Transverse colon (tissue), 4 donors: ENCODE results near the gene RUFY4. TPM values are rescaled to one million over a fixed set of nuclear protein-coding genes. Genes with fewer than 3 reads are reported as not detected.

Source experiments
- DNase-seq: peaks from one replicate; pipeline ENCODE4 v3.0.0-alpha.2; 2019
- H3K27ac ChIP-seq, 4 donors: fragments of 200-600 bp; sonication (generic); 2 replicates each; pipeline ENCODE4 v1.5.1; 2016 to 2018; ENCODE audit warnings: inconsistent platforms in 4 of 4
- H3K27me3 ChIP-seq: fragments of 200-600 bp; sonication (generic); 2 replicates; pipeline ENCODE4 v1.5.1; 2017; ENCODE audit warnings: inconsistent platforms
- H3K36me3 ChIP-seq, 4 donors: fragments of 200-600 bp; sonication (generic); 2 replicates each; pipeline ENCODE4 v1.5.1; 2017 to 2019; ENCODE audit warnings: inconsistent platforms in 4 of 4
- H3K4me1 ChIP-seq, 4 donors: fragments of 200-600 bp; sonication (generic); 2 replicates each; pipeline ENCODE4 v1.5.1; 2017 to 2020; ENCODE audit warnings: inconsistent platforms in 4 of 4
- H3K4me3 ChIP-seq, 4 donors: fragments of 200-600 bp; sonication (generic); 1 replicate in 1 of 4; 2 replicates in 3 of 4; pipeline versions ENCODE4 v1.5.1 to v1.6.1; 2017 to 2019; ENCODE audit warnings: inconsistent platforms in 4 of 4
- H3K9me3 ChIP-seq, 2 donors: fragments of 200-600 bp; sonication (generic); 2 replicates each; pipeline ENCODE4 v1.5.1; 2017 to 2019; ENCODE audit warnings: inconsistent platforms in 2 of 2
- EP300 ChIP-seq: sonication (generic); formaldehyde crosslinking; IDR thresholded peaks from one replicate; pipeline ENCODE4 v1.6.1; 2017; ENCODE audit warnings: antibody characterized with exemption, low read depth
- POLR2A ChIP-seq: fragments of 450-650 bp; IDR thresholded peaks from one replicate; pipeline ENCODE4 v1.6.1; 2016; ENCODE audit warnings: antibody characterized with exemption, mild to moderate bottlenecking, moderate library complexity
- POLR2AphosphoS5 ChIP-seq, 3 donors: sonication (generic); formaldehyde crosslinking; IDR thresholded peaks; one replicate each; pipeline ENCODE4 v1.6.1; 2016; ENCODE audit warnings: antibody characterized with exemption in 3 of 3
- WGBS, 2 donors: methylation state at CpG; one replicate each; pipeline ENCODE4 v1.1.5; 2018; ENCODE audit warnings: low coverage in 1 of 2; 5-methylcytosine and 5-hydroxymethylcytosine counted together
- in situ Hi-C, 4 donors: fragments of 200-750 bp; cut with MboI; loops; one replicate each; pipeline versions ENCODE4 v1.15.0 to v1.15.1; 2017; ENCODE audit warnings: low sequenced_read_pairs in 3 of 4, low pct_ligation_motif_present in 1 of 4, low pct_unique_long_range_greater_than_20kb in 1 of 4
- intact Hi-C: fragments of 100-400 bp; cut with DNase I; formaldehyde crosslinking; loops from one replicate; pipeline ENCODE4 v1.15.1; 2023; ENCODE audit warnings: low total_unique reads
- total RNA-seq, 4 donors: library from RNA; depleted of rRNA; stranded (reverse); fragments of >200 nt; gene quantifications; one replicate each; pipeline ENCODE4 v1.1.0, GENCODE V29; 2016
- TF ChIP-seq, protein P1 (sequence below), 5 experiments: fragments of 200-600 bp in 3 of 5; fragments of 450-650 bp in 2 of 5; sonication (generic) in 3 of 5; IDR thresholded peaks; 1 replicate in 2 of 5; 2 replicates in 3 of 5; pipeline ENCODE4 v1.5.1; 2016 to 2017; ENCODE audit warnings: antibody characterized with exemption in 5 of 5, inconsistent platforms in 3 of 5, mild to moderate bottlenecking in 2 of 5, moderate library complexity in 1 of 5

Gene RUFY4
- total RNA-seq, 4 donors from 2014 or later, result 1.9 TPM; not detected in 3

- Histone ChIP-seq H3K36me3 (no peaks in the 10 kb centered on the region), H3K27me3 (peaks cover 18% of the 10 kb centered on the region), H3K27ac (no peak overlapping the region), H3K4me3 (no peak overlapping the region), H3K4me1 (no peaks in the 10 kb centered on the region), H3K9me3 (peaks cover 5 to 8% of the 10 kb centered on the region in 2 donors)
- DNase-seq, result no peak
- intact Hi-C loops, result no loop called here
- WGBS, 2 donors, result 69 to 88% methylated on average over 1 to 4 of the region's 4 CpGs
- TF ChIP-seq POLR2A (no peak), POLR2AphosphoS5 (IDR thresholded peaks at IDR 0.05) (no peak)
- in situ Hi-C loops, result no loop called here
These were observed 54.9 kb downstream of the RUFY4 start for GRCh38 chr2:218123986-218124385.

GRCh38 chr2:218125095-218125494, 56.0 kb downstream of the RUFY4 start:
- no peak for DNase-seq
- H3K27ac ChIP-seq, result no peak overlapping the region
- peaks cover 18% of the 10 kb centered on the region for H3K27me3 ChIP-seq
- intact Hi-C loops (no loop called here), in situ Hi-C loops (no loop called here)
- H3K9me3 ChIP-seq, result peaks cover 5 to 8% of the 10 kb centered on the region in 2 donors
- H3K4me1 ChIP-seq, result no peaks in the 10 kb centered on the region
- TF ChIP-seq EP300, result no peak
- TF ChIP-seq, protein P1, sequence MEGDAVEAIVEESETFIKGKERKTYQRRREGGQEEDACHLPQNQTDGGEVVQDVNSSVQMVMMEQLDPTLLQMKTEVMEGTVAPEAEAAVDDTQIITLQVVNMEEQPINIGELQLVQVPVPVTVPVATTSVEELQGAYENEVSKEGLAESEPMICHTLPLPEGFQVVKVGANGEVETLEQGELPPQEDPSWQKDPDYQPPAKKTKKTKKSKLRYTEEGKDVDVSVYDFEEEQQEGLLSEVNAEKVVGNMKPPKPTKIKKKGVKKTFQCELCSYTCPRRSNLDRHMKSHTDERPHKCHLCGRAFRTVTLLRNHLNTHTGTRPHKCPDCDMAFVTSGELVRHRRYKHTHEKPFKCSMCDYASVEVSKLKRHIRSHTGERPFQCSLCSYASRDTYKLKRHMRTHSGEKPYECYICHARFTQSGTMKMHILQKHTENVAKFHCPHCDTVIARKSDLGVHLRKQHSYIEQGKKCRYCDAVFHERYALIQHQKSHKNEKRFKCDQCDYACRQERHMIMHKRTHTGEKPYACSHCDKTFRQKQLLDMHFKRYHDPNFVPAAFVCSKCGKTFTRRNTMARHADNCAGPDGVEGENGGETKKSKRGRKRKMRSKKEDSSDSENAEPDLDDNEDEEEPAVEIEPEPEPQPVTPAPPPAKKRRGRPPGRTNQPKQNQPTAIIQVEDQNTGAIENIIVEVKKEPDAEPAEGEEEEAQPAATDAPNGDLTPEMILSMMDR (IDR thresholded peaks at IDR 0.05), result no peak
- no peak for TF ChIP-seq POLR2A
- WGBS, 2 donors, result 50% methylated on average over 1 to 4 of the region's 4 CpGs
- no peaks in the 10 kb centered on the region for H3K36me3 ChIP-seq
- H3K4me3 ChIP-seq, result no peak overlapping the region

DNA sequence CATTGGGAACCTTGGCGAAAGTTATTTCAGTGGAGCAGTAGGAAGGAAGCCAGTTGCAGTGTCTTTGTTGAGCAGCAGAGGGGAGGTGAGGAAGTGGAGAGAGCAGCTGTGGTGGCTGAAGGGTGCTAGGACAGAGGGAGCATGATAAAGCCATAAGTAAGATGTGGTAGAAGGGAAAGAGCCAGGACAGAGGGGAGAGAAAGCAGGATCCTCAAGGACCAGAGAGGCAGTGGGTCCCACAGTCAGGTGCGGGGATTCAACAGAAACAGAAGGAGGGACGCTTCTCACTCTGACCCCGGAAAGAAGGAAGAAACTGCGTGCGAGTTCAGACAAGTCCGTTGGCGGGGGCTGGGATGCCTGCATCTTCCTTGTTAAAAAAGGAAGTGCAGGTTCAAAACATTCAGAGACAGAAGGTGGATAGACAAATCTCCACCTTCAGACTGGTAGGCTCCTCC, 56.6 kb downstream of the RUFY4 start, which contains the start of gene CXCR2:
Gene CXCR2, plus strand, starts transcription at position 403 of the 455 bp plus-strand sequence. CDS start 8,774 bp downstream, outside the sequence.
- no peaks in the 10 kb centered on the region for H3K36me3 ChIP-seq
- TF ChIP-seq POLR2A, result no peak
- TF ChIP-seq EP300, result no peak
- TF ChIP-seq, protein P1 (IDR thresholded peaks at IDR 0.05), result no peak
- no peak for TF ChIP-seq POLR2AphosphoS5 (IDR thresholded peaks at IDR 0.05)
- no peak within 1 kb of the TSS for H3K27ac ChIP-seq
- peaks cover 18% of the 10 kb centered on the region for H3K27me3 ChIP-seq
- no peaks in the 10 kb centered on the region for H3K4me1 ChIP-seq
- in situ Hi-C loops (no loop called here), intact Hi-C loops (no loop called here)
- no peak within 1 kb of the TSS for H3K4me3 ChIP-seq
- DNase-seq, result no peak
- peaks cover 5 to 8% of the 10 kb centered on the region in 2 donors for H3K9me3 ChIP-seq
- WGBS, 2 donors, result 64 to 76% methylated on average over 8 of the region's 8 CpGs

DNA sequence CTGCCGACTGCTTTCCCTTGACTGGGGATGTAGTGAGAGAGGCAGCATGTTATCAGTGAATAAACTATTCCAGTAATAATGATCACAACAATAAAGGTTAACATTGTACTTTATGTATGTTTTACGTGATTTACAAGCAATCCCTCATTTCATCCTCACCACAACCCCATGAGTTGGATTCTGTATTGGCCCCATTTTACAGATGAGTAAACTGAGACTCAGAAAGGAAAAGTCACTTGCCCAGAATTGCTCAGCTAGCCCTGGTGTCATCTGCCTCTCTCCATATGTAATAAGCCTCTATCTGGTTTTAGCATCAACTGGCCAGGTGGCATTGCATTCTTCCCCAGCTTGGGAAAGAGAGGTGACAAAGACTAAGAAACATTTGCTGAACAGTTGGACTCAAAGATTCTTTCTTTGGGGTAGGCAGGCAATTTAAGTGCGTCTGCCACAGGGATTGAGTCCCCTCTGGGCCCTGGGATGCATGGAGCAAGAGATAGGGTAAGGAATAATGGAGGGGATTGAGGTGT, 58.9 kb downstream of the RUFY4 start:
- H3K4me1 ChIP-seq, result no peaks in the 10 kb centered on the region
- peaks cover 18% of the 10 kb centered on the region for H3K27me3 ChIP-seq
- 63 to 79% methylated on average over 2 to 3 of the region's 3 CpGs for WGBS, 2 donors
- intact Hi-C loops, result no loop called here
- no peaks in the 10 kb centered on the region for H3K36me3 ChIP-seq
- no peak overlapping the region for H3K27ac ChIP-seq
- no peak overlapping the region for H3K4me3 ChIP-seq
- no peaks in the 10 kb centered on the region for H3K9me3 ChIP-seq
- TF ChIP-seq, protein P1 (IDR thresholded peaks at IDR 0.05), result no peak
- no peak for DNase-seq
- in situ Hi-C loops, result no loop called here
